ENCODE data around the gene OR7C2.
"Not testable (repeated sequence)": the region's sequence is repeated elsewhere in the genome, so short reads cannot be mapped to it uniquely, and the experiment has no call there.

The OR7C2 gene

DNA sequence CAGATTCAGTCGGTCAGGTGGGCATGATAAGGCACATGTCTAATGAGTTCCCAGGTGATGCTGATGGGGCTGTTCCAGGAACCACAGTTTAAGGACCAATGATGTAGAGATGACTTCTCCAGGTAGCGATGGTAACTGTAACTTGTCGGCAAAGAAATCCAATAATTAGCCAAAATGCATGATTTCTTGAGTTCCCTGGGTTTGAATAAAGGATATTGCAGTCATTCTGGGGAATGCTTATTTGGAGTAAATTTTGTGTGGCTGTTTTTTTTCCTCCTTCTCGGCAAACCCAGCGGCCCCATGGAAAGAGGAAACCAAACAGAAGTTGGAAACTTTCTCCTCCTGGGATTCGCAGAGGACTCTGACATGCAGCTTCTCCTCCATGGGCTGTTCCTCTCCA is at the start of gene OR7C2:
OR7C2 (plus strand) TSS at position 301 of the 400 bp plus-strand sequence; CDS start at position 301, 0 bp downstream.
- no peak for DNase-seq

DNA sequence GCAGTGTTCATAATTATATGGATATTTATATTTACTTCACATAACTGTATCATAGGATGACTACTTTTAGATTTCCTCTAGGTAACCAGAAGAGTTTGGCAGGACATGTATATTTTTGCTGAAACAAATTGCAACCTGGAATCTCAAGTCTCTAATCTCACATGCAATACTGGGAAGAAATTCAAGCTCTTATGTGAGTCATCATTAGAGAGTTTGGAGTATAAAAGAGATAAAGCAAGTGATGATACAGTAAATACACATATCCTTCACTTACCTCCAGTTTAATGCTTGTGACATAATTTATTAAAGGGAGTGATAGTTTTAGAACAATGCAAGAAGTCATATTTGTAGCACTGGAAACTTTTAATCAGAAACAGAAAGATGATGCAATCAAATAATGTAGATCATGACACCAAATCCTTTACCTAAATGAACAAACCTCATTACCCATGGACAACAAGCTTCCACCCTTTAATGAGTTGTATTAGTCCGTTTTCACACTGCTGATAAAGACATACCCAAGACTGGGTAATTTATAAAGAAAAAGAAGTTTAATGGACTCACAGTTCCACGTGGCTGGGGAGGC is 39.5 kb upstream of the OR7C2 start:
- DNase-seq = no peak

DNA sequence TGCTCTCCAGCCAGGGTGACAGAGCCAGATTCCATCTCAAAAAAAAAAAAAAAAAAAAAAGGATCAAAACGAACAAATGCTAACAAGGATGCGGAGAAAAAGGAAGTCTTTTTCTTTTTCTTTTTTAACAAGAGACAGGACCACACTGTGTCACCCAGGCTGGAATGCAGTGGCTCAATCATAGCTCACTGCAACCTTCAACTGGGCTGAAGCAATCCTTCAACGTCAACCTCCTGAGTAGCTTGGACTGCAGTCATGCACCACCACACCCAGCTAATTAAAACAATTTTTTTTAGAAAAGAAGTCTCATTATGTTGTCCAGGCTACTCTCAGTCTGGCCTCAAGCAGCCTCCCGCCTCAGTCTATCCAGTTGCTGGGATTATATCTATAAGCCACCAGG is 34.6 kb upstream of the OR7C2 start:
- DNase-seq = no peak

DNA sequence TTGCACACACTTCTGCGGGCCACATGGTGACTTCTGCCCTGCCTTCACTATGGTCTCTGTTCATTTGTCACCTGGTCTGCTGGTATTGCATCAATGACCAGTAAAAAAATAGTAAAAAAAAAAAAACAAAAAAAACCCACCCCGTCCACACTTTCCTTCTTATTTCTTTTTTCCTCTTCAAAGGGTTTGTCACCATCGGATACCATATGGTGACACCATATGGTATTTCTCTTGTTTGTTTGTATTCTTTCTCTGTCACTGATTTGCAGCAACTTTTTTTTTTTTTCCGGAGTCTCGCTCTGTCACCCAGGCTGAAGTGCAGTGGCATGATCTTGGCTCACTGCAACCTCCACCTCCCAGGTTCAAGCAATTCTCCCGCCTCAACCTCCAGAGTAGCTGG is 26.2 kb upstream of the OR7C2 start:
- DNase-seq = no peak

DNA sequence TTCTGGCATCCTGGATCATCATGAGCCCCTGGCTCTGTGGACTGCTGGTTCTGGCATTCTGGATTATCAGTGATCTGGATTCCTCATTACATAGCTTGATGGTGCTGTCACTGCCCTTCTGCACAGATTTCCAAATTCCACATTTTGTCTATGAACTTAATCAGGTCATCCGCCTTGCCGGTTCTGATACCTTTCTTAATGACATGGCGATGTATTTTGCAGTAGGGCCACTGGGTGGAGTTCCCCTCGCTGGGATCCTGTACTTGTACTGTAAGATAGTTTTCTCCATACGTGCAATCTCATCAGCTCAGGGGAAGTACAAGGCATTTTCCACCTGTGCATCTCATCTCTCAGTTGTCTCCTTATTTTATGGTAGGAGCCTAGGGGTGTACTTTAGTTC is 24.4 kb upstream of the OR7C2 start:
- no peak for DNase-seq

DNA sequence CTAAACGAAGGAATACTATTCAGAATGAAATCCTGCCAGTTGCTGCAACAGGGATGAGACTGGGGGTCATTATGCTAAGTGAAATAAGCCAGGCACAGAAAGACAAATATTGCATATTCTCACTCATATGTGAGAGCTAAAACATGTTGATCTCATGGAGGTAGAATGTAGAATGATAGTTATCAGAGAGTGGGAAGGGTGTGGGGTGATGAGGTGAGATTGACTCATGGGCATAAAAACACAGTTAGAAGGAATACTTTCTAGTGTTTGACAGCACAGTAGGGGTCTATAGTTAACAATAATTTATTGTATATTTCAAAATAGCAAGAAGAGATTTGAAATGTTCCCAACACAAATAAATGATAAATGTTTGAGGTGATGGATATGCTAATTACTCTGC is 7.8 kb upstream of the OR7C2 start:
- no peak for DNase-seq

DNA sequence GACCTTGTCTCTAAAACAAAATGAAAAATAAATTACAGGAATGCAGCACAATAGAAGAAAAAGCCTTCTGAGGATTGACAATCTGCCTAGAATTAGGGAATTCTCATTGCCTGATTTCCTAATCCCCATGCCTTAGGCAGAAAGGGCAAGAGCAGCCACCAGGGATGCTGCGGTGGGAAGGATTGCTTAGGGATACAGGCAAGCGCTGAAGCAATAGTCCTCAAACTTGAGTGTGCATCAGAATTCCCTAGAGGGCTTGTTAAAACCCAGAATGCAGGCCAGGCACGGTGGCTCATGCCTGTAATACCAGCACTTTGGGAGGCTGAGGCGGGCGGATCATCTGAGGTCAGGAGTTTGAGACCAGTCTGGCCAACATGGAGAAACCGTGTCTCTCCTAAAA is 1.0 kb upstream of the OR7C2 start:
- DNase-seq = no peak

DNA sequence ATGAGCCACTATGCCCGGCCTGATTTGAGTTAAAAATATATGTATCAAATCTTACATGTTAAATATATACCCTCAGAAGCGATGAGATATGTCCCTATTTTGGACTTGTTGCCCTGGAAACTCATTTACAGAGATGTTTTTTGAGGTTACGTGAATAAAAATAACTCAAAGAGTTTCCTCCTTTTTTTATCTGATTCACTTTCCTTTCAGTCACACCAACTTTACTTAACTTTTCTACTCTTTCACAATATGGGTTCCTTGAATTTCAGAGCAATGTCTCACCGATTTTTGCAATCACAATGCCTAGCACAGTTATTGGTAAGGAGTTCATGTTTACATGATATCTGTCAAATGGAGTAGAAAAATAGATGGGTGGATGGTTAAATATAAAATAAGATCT is 2.3 kb downstream of the OR7C2 start:
- DNase-seq = no peak

DNA sequence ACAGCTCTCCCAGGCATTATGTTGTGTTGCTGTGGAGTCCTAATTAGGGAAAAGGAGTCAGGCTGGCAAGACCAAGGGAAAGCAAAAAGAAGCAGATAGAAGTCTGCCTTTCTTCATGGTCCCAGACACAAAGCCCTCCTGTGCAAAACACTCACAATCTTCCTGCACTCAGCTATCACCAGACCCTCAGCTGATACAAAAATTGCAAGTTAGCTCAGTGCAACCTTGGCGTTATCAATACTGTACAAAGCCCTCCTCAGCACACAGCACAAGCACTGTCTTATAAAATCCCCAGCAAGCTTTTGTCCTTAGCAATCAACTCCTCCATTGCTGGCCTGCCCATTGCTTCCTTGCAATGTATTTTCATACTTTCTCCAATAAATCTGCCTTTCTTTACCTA is 3.2 kb downstream of the OR7C2 start:
- DNase-seq = no peak

DNA sequence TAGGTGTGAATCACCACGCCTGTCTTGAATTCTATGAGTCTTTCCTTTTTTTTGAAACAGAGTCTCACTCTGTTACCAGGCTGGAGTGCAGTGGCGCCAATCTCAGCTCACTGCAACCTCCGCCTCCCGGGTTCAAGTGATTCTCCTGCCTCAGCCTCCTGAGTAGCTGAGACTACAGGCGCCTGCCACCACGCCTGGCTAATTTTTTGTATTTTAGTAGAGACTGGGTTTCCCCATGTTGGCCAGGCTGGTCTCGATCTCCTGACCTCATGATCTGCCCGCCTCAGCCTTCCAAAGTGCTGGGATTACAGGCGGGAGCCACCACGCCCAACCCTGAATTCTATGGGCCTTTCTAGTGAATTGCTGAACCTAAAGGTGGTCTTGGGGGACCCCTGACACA is 8.1 kb downstream of the OR7C2 start:
- not testable (repeated sequence) for DNase-seq

DNA sequence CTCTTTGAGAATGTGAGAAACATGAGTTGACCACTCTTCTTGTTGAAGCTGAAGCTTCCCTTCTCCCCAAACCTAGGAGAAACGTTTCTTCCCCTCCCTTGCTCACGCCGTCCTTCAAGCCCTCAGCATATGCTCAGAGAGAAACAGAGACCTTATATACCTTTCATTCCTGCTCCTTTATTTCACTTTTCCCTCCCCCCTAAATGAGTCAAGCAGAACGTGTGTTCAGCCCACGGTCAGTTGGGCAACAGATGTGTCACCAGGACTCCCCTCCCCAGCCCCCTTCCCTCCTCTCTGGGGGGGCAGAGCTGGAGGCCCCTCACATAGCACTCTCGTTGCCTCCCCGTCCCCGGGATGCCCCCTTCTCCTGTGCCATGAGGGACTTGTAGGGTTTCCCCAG is 8.6 kb downstream of the OR7C2 start:
- DNase-seq = no peak

DNA sequence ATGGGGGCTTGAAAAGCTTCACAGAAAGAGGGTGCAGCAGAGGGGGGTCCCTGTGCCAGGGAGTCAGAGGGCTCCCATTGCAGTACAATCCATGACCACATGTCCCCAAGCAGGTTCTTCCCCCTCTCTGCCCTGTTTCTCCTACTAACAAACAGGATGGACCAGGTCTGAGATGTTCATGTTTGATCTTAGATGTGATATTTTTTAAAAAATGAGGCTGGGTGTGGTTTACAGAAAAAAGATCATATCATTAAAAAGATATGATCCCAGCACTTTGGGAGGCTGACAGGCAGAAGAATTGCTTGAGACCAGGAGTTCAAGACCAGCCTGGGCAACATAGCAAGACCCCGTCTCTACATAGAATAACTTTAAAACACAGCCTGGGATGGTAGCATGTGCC is 9.1 kb downstream of the OR7C2 start:
- no peak for DNase-seq

DNA sequence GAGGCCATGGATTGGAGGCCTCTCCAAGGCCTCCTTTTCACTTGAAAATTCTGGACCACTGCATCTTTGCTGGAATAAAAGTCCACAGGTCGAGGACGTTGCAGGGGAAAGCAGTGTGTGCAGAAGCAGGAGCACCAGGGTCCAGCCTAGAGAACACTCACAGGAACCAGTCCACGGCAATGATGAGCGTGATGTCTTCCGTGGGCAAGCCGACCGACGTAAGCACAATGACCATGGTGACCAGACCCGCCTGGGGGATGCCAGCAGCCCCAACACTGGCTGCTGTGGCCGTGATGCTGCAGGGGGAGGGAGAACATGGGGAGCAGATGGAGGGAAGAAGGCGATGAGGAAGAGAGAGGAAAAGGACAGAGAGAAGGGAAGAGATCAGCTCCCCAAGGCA is 11.5 kb downstream of the OR7C2 start:
- no peak for DNase-seq

DNA sequence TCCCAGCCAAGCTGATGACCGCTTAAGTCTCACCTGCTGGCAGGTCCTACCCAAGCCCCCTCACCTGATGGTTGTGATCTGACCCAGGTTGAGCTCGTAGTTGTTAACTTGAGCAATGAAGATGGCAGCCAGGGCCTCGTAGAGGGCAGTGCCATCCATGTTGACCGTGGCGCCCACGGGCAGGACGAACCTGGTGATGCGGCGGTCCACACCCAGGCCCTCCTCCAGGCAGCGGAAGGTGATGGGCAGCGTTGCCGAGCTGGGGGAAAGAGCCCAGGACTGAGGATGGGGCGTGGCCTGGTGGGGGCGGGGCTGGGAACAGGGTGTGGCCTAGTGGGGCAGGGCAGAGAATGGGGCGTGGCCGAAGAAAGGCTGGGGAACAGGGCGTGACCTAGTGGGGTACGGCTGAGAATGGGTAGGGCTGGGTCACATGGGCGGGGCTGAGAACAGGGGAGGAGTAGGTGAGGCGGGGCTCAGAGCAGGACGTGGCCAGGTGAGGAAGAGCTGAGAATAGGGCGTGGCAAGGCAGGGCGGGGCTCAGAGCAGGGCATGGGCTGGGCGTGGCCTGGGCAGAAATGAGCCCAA is 12.9 kb downstream of the OR7C2 start:
- DNase-seq = no peak

DNA sequence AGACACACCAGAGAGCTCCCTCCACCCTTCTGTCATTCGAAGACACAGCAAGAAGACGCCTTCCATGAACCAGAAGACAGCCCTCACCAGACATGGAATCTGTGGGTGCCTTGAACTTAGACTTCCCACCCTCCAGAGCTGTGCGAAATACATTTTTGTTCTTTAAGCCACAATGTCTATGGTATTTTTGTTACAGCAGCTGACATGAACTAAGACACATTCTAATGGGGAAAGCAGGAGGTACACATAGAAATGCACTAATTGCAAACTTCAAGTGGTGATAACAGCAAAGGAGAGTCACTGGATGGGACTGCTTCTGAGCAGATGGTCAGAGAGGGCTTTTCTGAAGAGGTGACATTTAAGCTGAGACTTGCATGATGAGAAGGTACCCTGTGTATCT is 16.2 kb downstream of the OR7C2 start:
- no peak for DNase-seq

DNA sequence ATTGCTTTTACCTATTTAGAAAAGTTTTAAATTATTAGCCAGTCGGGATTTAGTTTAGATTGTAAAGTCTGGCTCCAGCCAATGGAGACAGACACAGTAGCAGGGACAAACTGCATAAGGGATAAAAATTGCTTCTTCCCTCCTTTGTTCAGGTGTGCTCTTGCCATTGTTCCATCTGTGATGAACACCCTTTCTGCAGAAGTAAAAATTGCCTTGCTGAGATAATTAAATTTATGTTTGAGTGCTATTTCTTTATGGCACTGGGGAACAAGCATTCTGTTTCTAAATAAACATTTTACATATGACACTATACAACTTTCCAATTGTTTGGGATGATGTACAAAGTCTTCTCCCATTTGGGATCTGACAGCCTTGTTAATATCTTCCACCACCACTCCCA is 18.0 kb downstream of the OR7C2 start:
- DNase-seq = no peak

DNA sequence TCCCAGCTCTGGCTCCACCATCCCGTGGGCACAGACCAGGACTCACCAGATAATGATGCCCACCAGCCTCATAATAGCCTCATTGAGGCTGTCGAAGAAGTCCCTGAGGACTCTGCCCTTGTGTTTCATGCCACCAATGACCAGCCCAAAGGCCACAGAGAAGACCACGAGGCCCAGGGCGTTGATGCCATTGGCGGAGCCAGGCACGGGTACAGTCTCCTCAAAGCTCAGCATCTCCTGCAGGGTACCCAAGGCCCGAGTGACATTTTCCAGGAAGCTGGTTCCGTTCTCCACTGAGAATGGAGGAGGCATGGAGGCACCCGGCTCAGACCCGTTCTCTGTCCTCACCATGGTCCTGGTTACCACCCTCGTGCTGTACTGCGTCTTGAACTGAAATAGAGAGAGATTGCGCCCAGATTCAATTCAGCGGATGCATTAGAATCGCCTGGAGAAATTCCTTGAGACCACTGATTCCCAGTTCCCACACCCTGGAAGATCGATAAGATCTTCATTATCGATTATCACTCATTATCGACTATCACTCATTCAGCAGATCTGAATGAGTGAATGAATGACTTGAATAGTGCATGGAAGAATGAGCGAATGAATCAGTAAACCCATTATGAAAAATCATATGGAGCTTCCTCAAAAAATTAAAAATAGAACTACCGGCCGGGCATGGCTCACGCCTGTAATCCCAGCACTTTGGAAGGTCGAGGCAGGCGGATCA is 20.8 kb downstream of the OR7C2 start:
- DNase-seq = no peak

DNA sequence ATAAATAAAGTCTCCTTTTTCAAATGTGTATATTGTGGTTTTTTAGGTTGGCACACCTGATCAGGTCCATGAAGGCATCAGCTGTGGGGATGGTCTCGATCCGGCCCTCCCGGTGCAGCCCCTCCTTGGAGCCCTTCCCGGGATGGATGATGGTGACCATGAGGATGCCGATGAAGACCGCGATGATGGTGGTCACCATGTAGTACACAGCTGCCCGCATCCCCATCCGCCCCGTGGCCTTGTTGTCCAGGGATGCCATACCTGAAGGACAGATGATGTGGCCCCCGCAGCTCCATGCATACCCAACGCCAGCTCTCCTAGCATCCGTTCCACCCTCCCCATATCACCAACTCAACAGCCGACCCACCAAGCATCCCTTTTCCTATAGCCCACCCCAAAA is 27.0 kb downstream of the OR7C2 start:
- DNase-seq = no peak

DNA sequence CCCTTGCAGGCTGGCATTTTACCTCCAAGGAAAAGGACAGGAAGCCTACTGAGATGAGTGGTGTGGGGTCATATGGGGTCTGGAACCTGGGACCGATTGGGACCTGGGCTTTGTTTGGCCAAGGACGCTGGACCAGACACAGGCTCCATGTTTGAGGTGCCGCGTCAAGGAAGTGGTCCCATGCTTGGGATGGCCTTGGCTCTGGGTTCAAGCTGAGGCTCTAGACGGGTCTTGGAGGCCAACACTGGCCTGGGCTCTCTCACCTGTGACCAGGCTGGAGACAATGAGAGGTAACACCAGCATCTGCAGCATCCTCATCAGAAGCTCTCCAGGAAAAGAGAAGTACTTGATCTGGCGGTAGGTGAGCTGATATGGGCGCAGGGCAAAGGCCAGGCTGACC is 30.2 kb downstream of the OR7C2 start:
- DNase-seq = no peak

DNA sequence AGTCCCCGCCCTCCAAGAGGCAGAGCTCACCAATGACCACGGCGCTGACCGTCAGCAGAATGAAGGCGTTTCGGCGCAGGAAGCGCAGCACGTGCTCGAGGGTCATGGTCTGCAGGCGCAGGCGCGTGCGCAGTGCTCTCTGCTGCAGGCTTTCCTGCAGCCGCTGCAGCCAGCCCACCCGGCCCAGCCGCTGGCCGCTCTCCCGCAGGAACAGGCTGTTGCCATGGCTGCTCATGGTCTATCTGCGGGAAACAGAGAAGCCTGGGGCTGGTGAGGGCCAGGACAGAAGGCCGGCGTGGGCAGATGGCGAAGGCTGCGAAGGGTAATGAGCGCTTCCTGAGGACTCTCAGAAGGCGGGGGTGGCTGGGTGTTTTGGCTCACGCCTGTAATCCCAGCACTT is 31.4 kb downstream of the OR7C2 start:
- DNase-seq = peak in 2 of 51 donors; percentile 1 to 5

DNA sequence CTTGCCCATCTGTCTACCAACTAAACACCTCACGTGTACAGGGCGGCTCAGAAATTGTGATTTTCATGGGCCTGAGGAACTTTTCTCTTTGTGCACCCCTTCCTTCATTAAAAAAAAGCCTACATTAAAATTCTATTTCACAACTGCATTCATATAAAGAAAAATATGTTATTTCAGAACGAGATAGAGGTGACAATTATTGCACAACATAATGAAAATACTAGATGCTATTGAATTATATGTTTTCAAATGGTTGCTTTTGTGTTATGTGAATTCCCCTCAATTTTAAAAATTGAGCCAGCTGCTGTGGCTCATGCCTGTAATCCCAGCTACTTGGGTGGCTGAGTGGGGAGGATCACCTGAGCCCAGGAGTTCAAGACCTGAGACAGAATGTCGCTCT is 33.2 kb downstream of the OR7C2 start:
- DNase-seq = no peak

DNA sequence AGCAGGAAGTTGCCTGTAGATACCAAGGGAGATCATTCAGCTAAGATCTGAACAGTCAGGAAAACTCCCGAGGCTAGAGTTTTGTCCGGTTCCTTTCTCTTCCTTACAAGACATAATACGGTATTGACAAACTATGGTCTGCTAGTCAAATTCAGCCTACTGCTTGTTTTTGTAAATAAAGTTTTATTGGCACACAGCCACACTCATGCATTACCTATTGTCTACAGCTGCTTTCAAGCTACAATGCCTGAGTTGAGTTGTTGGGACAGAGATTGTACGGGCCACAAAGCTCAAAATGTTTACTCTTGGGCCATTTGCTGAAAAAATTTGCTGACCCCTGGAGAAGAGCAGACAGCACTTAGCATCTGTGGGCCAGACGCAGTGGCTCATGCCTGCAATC is 35.8 kb downstream of the OR7C2 start:
- no peak for DNase-seq

DNA sequence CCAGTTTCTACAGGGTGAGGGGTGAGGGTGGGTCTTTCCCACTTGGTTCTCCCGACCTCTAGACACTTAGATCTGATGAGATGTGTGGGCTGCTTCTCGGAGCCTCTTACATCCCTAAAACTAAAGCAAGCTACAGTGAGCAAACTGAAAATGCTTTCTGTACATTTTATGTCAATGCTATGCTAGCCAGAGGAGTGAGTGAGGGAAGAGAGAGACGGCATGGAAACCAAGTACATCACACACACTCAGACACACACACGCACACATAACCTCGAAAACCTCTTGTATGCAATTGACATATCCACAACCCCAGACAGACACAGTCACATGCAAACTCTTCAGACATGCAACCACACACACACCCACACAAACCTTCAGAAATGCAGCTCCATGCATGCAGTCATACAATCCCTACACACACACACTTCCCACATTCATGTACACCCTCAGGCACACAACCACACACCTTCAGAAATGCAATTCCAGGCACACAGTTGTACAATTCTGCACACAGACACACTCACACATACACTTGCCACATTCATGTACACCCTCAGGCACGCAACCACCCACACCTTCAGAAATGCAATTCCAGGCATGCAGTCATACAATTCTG is 37.0 kb downstream of the OR7C2 start:
- peak in 2 of 51 donors; percentile 2 to 11 for DNase-seq
